GM18526 (cell line): ENCODE data around the gene ARMH4.

ENCODE experiments used
- POLR2A ChIP-seq: IDR thresholded peaks from 3 replicates; pipeline ENCODE4 v1.6.1; 2011; ENCODE audit not compliant: insufficient read length; ENCODE audit errors: extremely low read depth

ARMH4 gene

GRCh38 chr14:58121530-58122186, 30.4 kb downstream of the ARMH4 start:
- TF ChIP-seq POLR2A = no peak

- no peak for TF ChIP-seq POLR2A
Observed at GRCh38 chr14:58119381-58119780, 32.6 kb downstream of the ARMH4 start.

- TF ChIP-seq POLR2A = no peak
Observed at GRCh38 chr14:58118097-58118815, 33.8 kb downstream of the ARMH4 start.

- TF ChIP-seq POLR2A = no peak
Observed at GRCh38 chr14:58109744-58110143, 42.3 kb downstream of the ARMH4 start.

GRCh38 chr14:58108717-58109116, 43.3 kb downstream of the ARMH4 start:
- no peak for TF ChIP-seq POLR2A

- no peak for TF ChIP-seq POLR2A
Observed at GRCh38 chr14:58107947-58108552, 44.0 kb downstream of the ARMH4 start.

- no peak for TF ChIP-seq POLR2A
Observed at GRCh38 chr14:58107041-58107440, 45.0 kb downstream of the ARMH4 start.

GRCh38 chr14:58106446-58106845, 45.6 kb downstream of the ARMH4 start:
- TF ChIP-seq POLR2A = no peak

- TF ChIP-seq POLR2A = no peak
Observed at GRCh38 chr14:58104808-58105207, 47.2 kb downstream of the ARMH4 start.

- TF ChIP-seq POLR2A = no peak
Observed at GRCh38 chr14:58100735-58101368, 51.2 kb downstream of the ARMH4 start.

- no peak for TF ChIP-seq POLR2A
Observed at GRCh38 chr14:58099682-58100081, 52.3 kb downstream of the ARMH4 start.

GRCh38 chr14:58098507-58098906, 53.5 kb downstream of the ARMH4 start:
- TF ChIP-seq POLR2A = no peak

GRCh38 chr14:58096731-58097130, 55.3 kb downstream of the ARMH4 start:
- TF ChIP-seq POLR2A = no peak

- no peak for TF ChIP-seq POLR2A
Observed at GRCh38 chr14:58091883-58092630, 60.0 kb downstream of the ARMH4 start.

GRCh38 chr14:58089612-58090011, 62.4 kb downstream of the ARMH4 start:
- no peak for TF ChIP-seq POLR2A
